ENCODE results near the gene MIEN1. TPM values are rescaled to one million over a fixed set of nuclear protein-coding genes. Genes with fewer than 3 reads are reported as not detected.
A peak's percentile ranks its signal among the peaks of the same experiment; 100 is the strongest.

The MIEN1 gene
- total RNA-seq, 1 experiment from 2014 or later = 40.6 TPM

DNA sequence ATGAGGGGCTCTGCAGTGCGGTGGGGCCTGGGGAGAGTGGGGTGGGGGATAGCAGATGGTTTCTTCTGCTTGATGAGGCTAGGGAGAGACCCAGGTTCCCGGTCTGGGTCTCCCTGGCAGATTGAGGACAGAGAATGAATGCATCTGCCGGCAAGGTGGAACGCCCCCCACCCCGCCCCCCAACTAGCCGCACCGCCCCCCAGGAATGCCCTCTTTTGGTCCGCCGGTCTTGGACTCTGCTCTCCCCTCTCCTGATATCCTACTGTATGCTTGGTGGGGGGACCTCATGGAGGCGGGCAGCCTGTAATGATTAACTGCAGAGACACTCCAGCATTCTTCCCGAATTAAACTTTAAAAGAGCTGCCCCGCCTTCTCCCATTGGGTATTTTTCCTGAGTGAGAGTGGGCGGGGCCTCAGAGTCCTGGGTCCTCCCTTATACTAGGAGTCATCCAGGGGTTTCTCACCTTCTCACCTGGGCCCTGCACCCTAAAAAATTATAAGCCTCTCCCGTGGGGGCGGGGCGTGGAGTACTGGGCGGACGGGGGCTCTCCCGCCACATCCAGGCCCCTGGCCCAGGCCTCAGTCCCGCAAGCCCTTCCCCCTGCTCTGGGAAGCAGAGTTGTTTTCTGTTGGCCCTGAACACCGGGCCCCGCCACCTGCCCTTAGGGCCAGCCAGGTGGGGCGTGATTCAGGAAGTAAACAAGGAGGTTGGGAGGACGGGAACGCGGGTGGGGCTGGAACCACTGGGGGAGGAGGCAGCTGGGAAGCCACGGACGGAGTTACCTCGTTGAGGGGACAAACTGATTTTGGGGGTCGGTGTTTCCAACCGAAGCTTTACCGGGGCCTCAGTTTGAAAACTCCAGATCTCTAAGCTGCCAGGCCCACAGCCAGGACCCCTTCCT, 8.9 kb upstream of the MIEN1 start (continued):
- TF ChIP-seq ZNF121 (CRISPR knock-in tag; IDR thresholded peaks at IDR 0.05) (peak; percentile 76; the same call in 1 of the 2 replicates), ZNF671 (CRISPR knock-in tag; IDR thresholded peaks at IDR 0.05) (no peak), GABPB1 (CRISPR knock-in tag; IDR thresholded peaks at IDR 0.05) (peak; percentile 68)
- TF ChIP-seq, protein P1, sequence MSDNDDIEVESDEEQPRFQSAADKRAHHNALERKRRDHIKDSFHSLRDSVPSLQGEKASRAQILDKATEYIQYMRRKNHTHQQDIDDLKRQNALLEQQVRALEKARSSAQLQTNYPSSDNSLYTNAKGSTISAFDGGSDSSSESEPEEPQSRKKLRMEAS (CRISPR knock-in tag; IDR thresholded peaks at IDR 0.05) = peak; percentile 41; the same call in 1 of the 2 replicates
- TF ChIP-seq, protein P2, sequence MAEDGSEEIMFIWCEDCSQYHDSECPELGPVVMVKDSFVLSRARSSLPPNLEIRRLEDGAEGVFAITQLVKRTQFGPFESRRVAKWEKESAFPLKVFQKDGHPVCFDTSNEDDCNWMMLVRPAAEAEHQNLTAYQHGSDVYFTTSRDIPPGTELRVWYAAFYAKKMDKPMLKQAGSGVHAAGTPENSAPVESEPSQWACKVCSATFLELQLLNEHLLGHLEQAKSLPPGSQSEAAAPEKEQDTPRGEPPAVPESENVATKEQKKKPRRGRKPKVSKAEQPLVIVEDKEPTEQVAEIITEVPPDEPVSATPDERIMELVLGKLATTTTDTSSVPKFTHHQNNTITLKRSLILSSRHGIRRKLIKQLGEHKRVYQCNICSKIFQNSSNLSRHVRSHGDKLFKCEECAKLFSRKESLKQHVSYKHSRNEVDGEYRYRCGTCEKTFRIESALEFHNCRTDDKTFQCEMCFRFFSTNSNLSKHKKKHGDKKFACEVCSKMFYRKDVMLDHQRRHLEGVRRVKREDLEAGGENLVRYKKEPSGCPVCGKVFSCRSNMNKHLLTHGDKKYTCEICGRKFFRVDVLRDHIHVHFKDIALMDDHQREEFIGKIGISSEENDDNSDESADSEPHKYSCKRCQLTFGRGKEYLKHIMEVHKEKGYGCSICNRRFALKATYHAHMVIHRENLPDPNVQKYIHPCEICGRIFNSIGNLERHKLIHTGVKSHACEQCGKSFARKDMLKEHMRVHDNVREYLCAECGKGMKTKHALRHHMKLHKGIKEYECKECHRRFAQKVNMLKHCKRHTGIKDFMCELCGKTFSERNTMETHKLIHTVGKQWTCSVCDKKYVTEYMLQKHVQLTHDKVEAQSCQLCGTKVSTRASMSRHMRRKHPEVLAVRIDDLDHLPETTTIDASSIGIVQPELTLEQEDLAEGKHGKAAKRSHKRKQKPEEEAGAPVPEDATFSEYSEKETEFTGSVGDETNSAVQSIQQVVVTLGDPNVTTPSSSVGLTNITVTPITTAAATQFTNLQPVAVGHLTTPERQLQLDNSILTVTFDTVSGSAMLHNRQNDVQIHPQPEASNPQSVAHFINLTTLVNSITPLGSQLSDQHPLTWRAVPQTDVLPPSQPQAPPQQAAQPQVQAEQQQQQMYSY (CRISPR knock-in tag; IDR thresholded peaks at IDR 0.05) = peak; percentile 61
- TF ChIP-seq, protein P3, sequence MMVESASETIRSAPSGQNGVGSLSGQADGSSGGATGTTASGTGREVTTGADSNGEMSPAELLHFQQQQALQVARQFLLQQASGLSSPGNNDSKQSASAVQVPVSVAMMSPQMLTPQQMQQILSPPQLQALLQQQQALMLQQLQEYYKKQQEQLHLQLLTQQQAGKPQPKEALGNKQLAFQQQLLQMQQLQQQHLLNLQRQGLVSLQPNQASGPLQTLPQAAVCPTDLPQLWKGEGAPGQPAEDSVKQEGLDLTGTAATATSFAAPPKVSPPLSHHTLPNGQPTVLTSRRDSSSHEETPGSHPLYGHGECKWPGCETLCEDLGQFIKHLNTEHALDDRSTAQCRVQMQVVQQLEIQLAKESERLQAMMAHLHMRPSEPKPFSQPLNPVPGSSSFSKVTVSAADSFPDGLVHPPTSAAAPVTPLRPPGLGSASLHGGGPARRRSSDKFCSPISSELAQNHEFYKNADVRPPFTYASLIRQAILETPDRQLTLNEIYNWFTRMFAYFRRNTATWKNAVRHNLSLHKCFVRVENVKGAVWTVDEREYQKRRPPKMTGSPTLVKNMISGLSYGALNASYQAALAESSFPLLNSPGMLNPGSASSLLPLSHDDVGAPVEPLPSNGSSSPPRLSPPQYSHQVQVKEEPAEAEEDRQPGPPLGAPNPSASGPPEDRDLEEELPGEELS (CRISPR knock-in tag; IDR thresholded peaks at IDR 0.05) = peak; percentile 71

DNA sequence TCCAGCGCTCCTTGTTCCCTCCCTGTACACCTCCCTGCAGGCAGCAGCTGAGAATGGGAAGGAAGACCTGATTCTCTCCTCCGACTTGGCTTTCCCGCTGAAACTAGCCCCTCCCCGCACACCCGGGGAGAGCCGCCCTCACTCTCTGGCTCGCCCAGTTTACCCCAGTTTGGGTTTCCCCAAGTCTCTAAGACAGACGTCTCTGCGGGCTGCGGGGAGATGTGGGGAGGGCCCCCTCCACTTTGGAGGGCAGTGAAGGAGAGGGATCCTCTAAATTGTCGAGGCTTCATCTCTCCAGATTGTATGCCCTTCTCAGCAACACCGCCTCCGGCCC, 8.2 kb upstream of the MIEN1 start:
- ATAC-seq (peak; percentile 3), DNase-seq (ENCODE audit: low spot score) (peak; percentile 63)
- Mint-ChIP-seq H3K4me1 (peaks cover 38% of the 10 kb centered on the region), H3K4me3 (peak overlapping the region; percentile 91), H3K36me3 (peaks cover 6% of the 10 kb centered on the region), H3K9me3 (no peaks in the 10 kb centered on the region), H3K27ac (peak overlapping the region; percentile 95), H3K27me3 (ENCODE audit: low read depth) (no peaks in the 10 kb centered on the region; the same call in 1 of the 2 replicates)
- ChIA-PET CTCF (interaction anchor here (0.7 to 3.0 kb wide), 6 partner anchors 9 to 117 kb away, joined by 3 to 32 read pairs (median 5); partner anchors contain the start of gene MIEN1), POLR2A (interaction anchor here (1.5 to 2.4 kb wide), 3 partner anchors 15 to 39 kb away, joined by 6 to 10 read pairs (median 7); partner anchors contain the start of gene ERBB2)
- TF ChIP-seq, protein P4, sequence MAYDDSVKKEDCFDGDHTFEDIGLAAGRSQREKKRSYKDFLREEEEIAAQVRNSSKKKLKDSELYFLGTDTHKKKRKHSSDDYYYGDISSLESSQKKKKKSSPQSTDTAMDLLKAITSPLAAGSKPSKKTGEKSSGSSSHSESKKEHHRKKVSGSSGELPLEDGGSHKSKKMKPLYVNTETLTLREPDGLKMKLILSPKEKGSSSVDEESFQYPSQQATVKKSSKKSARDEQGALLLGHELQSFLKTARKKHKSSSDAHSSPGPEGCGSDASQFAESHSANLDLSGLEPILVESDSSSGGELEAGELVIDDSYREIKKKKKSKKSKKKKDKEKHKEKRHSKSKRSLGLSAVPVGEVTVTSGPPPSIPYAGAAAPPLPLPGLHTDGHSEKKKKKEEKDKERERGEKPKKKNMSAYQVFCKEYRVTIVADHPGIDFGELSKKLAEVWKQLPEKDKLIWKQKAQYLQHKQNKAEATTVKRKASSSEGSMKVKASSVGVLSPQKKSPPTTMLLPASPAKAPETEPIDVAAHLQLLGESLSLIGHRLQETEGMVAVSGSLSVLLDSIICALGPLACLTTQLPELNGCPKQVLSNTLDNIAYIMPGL (CRISPR knock-in tag; IDR thresholded peaks at IDR 0.05) = 0 out of 2 replicates have a peak, but pooled peaks have one; percentile 12
- TF ChIP-seq EMX1 (CRISPR knock-in tag; IDR thresholded peaks at IDR 0.05) = no peak

DNA sequence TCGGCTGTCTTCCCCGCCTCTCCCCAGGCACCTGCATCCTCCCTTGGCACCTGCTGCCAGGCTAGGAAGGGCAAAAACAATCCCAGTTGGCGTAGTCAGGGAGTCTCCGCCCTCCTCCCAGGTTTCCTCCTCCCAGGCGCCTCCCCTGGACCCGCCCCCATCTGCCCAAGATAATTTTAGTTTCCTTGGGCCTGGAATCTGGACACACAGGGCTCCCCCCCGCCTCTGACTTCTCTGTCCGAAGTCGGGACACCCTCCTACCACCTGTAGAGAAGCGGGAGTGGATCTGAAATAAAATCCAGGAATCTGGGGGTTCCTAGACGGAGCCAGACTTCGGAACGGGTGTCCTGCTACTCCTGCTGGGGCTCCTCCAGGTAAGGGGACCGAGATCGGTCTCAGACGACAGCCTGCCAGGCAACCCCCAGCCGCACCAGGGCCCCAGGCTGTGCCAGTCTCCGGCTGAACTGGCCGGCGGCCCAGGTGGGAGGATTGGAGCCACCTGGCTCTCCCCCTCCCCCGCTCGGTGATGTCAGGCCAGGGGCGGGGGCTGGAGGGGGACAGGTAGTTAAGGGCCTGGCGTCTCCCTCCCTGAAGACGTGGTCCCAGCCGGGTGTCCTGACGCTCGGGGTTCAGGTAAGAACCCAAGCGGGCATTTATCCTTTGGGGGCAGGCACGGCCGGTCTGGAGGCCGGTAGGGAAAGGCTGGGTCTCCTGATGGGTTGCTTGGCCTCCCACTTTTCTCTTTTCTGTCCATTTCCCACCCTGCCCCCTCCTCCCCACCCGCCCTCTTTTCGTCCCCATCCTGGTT, 7.6 kb upstream of the MIEN1 start, which contains the start of gene GRB7:
Gene GRB7 (plus strand): TSS at position 179 of the 808 bp plus-strand sequence. CDS start 4,364 bp downstream, outside the sequence.
- ChIA-PET POLR2A (interaction anchor here (2.4 kb wide), 1 partner anchor 38 kb away, joined by 7 read pairs; the partner anchor contains the start of gene ERBB2), CTCF (interaction anchor here (0.7 to 3.0 kb wide), 4 partner anchors 8 to 116 kb away, joined by 3 to 32 read pairs (median 5); partner anchors contain the start of gene MIEN1)
- peak; percentile 17 for ATAC-seq
- no peaks in the 10 kb centered on the region for H3K9me3 Mint-ChIP-seq
- peaks cover under 1% of the 10 kb centered on the region; the same call in 1 of the 2 replicates for H3K36me3 Mint-ChIP-seq
- peak within 1 kb of the TSS; percentile 91 for H3K4me3 Mint-ChIP-seq
- H3K27me3 Mint-ChIP-seq (ENCODE audit: low read depth) = no peaks in the 10 kb centered on the region; the same call in 1 of the 2 replicates
- peaks cover 38% of the 10 kb centered on the region for H3K4me1 Mint-ChIP-seq
- peak within 1 kb of the TSS; percentile 95 for H3K27ac Mint-ChIP-seq
- DNase-seq (ENCODE audit: low spot score) = peak; percentile 75
- TF ChIP-seq, protein P3 (CRISPR knock-in tag; IDR thresholded peaks at IDR 0.05) = 0 out of 2 replicates have a peak, but pooled peaks have one; percentile 66
- TF ChIP-seq, protein P5, sequence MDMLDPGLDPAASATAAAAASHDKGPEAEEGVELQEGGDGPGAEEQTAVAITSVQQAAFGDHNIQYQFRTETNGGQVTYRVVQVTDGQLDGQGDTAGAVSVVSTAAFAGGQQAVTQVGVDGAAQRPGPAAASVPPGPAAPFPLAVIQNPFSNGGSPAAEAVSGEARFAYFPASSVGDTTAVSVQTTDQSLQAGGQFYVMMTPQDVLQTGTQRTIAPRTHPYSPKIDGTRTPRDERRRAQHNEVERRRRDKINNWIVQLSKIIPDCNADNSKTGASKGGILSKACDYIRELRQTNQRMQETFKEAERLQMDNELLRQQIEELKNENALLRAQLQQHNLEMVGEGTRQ (CRISPR knock-in tag; IDR thresholded peaks at IDR 0.05) = 0 out of 2 replicates have a peak, but pooled peaks have one; percentile 14
- TF ChIP-seq ELF4 (CRISPR knock-in tag; IDR thresholded peaks at IDR 0.05; ENCODE audit: low read depth) = no peak
- peak; percentile 60; the same call in 1 of the 2 replicates for TF ChIP-seq ETV6 (CRISPR knock-in tag; IDR thresholded peaks at IDR 0.05)
- TF ChIP-seq, protein P6, sequence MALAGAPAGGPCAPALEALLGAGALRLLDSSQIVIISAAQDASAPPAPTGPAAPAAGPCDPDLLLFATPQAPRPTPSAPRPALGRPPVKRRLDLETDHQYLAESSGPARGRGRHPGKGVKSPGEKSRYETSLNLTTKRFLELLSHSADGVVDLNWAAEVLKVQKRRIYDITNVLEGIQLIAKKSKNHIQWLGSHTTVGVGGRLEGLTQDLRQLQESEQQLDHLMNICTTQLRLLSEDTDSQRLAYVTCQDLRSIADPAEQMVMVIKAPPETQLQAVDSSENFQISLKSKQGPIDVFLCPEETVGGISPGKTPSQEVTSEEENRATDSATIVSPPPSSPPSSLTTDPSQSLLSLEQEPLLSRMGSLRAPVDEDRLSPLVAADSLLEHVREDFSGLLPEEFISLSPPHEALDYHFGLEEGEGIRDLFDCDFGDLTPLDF (CRISPR knock-in tag; IDR thresholded peaks at IDR 0.05) = no peak
- 0 out of 2 replicates have a peak, but pooled peaks have one; percentile 14 for TF ChIP-seq MYBL2 (CRISPR knock-in tag; IDR thresholded peaks at IDR 0.05)
- TF ChIP-seq TP53 (CRISPR knock-in tag; IDR thresholded peaks at IDR 0.05) = 0 out of 2 replicates have a peak, but pooled peaks have one; percentile 45
- 0 out of 2 replicates have a peak, but pooled peaks have one; percentile 49 for TF ChIP-seq FOXK1 (CRISPR knock-in tag; IDR thresholded peaks at IDR 0.05)
- TF ChIP-seq, protein P1 (CRISPR knock-in tag; IDR thresholded peaks at IDR 0.05) = peak; percentile 42; the same call in 1 of the 2 replicates

Data from WTC11 (cell line).